Peyer's patch (tissue), 4 donors: Measurements from ENCODE around the gene OR10K2. TPM values are rescaled to one million over a fixed set of nuclear protein-coding genes. Genes with fewer than 3 reads are reported as not detected.

Experiments used
- DNase-seq, 3 donors: peaks; one replicate each; pipeline ENCODE4 v3.0.0-alpha.2; 2017 to 2019
- H3K27ac ChIP-seq, 4 donors: fragments of 200-600 bp; sonication (generic); one replicate each; pipeline ENCODE4 v1.5.1; 2016 to 2019
- H3K27me3 ChIP-seq, 2 donors: fragments of 200-600 bp; sonication (generic); one replicate each; pipeline ENCODE4 v1.5.1; 2019
- H3K36me3 ChIP-seq, 3 donors: fragments of 200-600 bp; sonication (generic); one replicate each; pipeline ENCODE4 v1.5.1; 2016 to 2019
- H3K4me1 ChIP-seq, 4 donors: fragments of 200-600 bp; sonication (generic); one replicate each; pipeline ENCODE4 v1.5.1; 2016 to 2019
- H3K4me3 ChIP-seq, 4 donors: fragments of 200-600 bp; sonication (generic); 1 replicate in 3 of 4; 2 replicates in 1 of 4; pipeline ENCODE4 v1.5.1; 2016 to 2019; ENCODE audit warnings: mild to moderate bottlenecking in 1 of 4
- H3K9me3 ChIP-seq, 4 donors: fragments of 200-600 bp; sonication (generic); one replicate each; pipeline ENCODE4 v1.5.1; 2016 to 2019; ENCODE audit warnings: mild to moderate bottlenecking in 1 of 4
- CTCF ChIP-seq, 6 experiments: fragments of 450-650 bp in 4 of 6; fragments of 200-600 bp in 2 of 6; sonication (generic) in 1 of 6; IDR thresholded peaks; one replicate each; pipeline ENCODE4 v1.5.1; 2017 to 2019; ENCODE audit warnings: antibody characterized with exemption in 6 of 6, mild to moderate bottlenecking in 3 of 6, moderate library complexity in 1 of 6
- POLR2A ChIP-seq, 2 donors: fragments of 450-650 bp; IDR thresholded peaks; one replicate each; pipeline ENCODE4 v1.5.1; 2017; ENCODE audit warnings: antibody characterized with exemption in 2 of 2, mild to moderate bottlenecking in 2 of 2, moderate library complexity in 2 of 2
- total RNA-seq, 4 donors: library from RNA; depleted of rRNA; stranded (reverse); fragments of >200 nt; gene quantifications; one replicate each; pipeline ENCODE4 v1.1.0, GENCODE V29; 2016

The OR10K2 gene, protein sequence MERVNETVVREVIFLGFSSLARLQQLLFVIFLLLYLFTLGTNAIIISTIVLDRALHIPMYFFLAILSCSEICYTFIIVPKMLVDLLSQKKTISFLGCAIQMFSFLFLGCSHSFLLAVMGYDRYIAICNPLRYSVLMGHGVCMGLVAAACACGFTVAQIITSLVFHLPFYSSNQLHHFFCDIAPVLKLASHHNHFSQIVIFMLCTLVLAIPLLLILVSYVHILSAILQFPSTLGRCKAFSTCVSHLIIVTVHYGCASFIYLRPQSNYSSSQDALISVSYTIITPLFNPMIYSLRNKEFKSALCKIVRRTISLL
- not detected for total RNA-seq

DNA sequence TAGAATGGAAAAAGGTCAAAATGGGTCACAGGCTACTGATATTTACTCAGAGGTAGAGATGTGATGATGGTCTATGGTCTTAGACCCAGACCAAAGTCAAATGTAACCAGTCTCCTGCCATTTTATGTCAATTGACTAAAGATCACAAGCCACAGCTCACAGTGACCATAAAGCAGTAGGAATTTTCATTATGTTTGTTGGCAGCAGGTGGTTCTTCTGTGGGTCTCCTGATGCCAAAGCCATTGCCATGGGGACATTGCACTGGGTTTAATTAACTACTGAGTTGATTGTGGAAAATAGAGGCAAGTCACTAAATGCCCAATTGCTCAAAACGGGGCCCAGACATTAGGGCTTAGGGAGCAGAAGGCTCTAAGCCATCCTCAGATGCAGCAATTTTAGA lies at the start of gene OR10K2:
OR10K2 (minus strand) TSS at position 101 of the 400 bp plus-strand sequence. CDS start 5,371 bp downstream, outside the sequence.
- DNase-seq: no peak
- Histone ChIP-seq H3K9me3 (no peaks in the 10 kb centered on the region), H3K27ac (no peak within 1 kb of the TSS), H3K4me3 (no peak within 1 kb of the TSS), H3K36me3 (no peaks in the 10 kb centered on the region), H3K4me1 (no peaks in the 10 kb centered on the region), H3K27me3 (no peaks in the 10 kb centered on the region)
- TF ChIP-seq POLR2A (IDR thresholded peaks at IDR 0.05) (no peak), CTCF (IDR thresholded peaks at IDR 0.05) (no peak)

DNA sequence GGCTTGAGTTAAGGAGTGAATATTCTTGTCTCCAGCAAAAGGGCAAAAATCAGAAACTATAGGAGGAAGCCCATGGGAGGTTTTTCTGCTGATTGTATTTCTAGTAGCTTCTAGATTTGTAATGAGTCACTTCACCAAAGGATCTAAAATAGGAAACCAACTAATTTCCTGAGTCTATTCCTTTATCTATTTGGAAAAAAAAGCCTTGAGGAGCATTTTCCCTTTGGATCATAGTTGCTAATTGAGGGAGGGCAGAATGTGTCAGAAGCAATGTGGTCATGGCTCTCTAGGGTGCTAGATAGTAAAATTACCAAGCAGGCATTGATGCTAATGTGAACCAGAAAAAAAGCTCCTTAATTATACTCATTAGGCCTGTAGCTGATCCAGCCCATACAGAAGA lies 45.9 kb upstream of the OR10K2 start, which contains the start of gene OR10R2:
OR10R2 (plus strand) TSS at position 301 of the 400 bp plus-strand sequence. CDS start 106 bp downstream, outside the sequence.
- no peak for DNase-seq
- H3K27ac ChIP-seq: no peak within 1 kb of the TSS
- no peaks in the 10 kb centered on the region for H3K36me3 ChIP-seq
- no peak within 1 kb of the TSS for H3K4me3 ChIP-seq
- H3K27me3 ChIP-seq: no peaks in the 10 kb centered on the region
- no peaks in the 10 kb centered on the region for H3K4me1 ChIP-seq
- no peaks in the 10 kb centered on the region for H3K9me3 ChIP-seq
- no peak for TF ChIP-seq POLR2A (IDR thresholded peaks at IDR 0.05)
- no peak for TF ChIP-seq CTCF (IDR thresholded peaks at IDR 0.05)

GRCh38 chr1:158461534-158461933 lies 35.5 kb upstream of the OR10K2 start, which contains the start of gene OR10K1:
OR10K1 (plus strand) TSS chr1:158461834; CDS start chr1:158465562, 3,728 bp downstream.
- Histone ChIP-seq H3K27me3 (no peaks in the 10 kb centered on the region), H3K36me3 (no peaks in the 10 kb centered on the region)
- no peak for DNase-seq

DNA sequence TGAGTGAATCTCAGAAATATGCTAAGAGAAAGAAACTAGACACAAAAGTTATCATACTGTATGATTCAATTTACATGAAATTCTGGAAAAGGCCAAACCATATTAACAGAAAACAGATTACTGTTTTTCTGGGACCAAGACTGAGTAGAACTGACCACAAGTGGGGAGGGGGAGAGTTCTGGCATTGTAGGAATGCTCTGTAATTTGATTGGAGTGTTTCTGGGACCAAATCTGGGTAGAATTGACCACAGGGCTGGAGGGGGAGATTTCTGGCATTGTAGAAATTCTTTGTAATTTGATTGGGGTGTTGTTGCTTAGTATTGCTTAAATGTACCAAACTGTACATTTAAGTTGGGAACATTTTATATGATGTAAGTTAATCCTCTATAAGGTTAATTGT lies 32.2 kb upstream of the OR10K2 start:
- H3K27me3 ChIP-seq: no peaks in the 10 kb centered on the region
- no peak overlapping the region for H3K27ac ChIP-seq
- no peaks in the 10 kb centered on the region for H3K4me1 ChIP-seq
- DNase-seq: no peak
- no peaks in the 10 kb centered on the region for H3K9me3 ChIP-seq
- no peak overlapping the region for H3K4me3 ChIP-seq
- TF ChIP-seq POLR2A (IDR thresholded peaks at IDR 0.05) (no peak), CTCF (IDR thresholded peaks at IDR 0.05) (no peak)
- no peaks in the 10 kb centered on the region for H3K36me3 ChIP-seq

More at GRCh38 chr1:158461534-158461933, 35.5 kb upstream of the OR10K2 start, which contains the start of gene OR10K1:
- Histone ChIP-seq H3K4me3 (no peak within 1 kb of the TSS), H3K9me3 (no peaks in the 10 kb centered on the region), H3K4me1 (no peaks in the 10 kb centered on the region), H3K27ac (no peak within 1 kb of the TSS)
- TF ChIP-seq POLR2A (IDR thresholded peaks at IDR 0.05) (no peak), CTCF (IDR thresholded peaks at IDR 0.05) (no peak)

- Histone ChIP-seq H3K4me3 (no peak overlapping the region), H3K27me3 (no peaks in the 10 kb centered on the region), H3K27ac (no peak overlapping the region), H3K9me3 (no peaks in the 10 kb centered on the region), H3K4me1 (no peaks in the 10 kb centered on the region), H3K36me3 (no peaks in the 10 kb centered on the region)
- DNase-seq: no peak
- TF ChIP-seq POLR2A (IDR thresholded peaks at IDR 0.05): no peak
- TF ChIP-seq CTCF (IDR thresholded peaks at IDR 0.05): no peak
Measured at GRCh38 chr1:158457246-158457645, 31.2 kb upstream of the OR10K2 start.
